ENCODE results near the gene RUFY2.
"Not testable (repeated sequence)": the region's sequence is repeated elsewhere in the genome, so short reads cannot be mapped to it uniquely, and the experiment has no call there.

The RUFY2 gene

GRCh38 chr10:68406815-68407548 is at the start of gene RUFY2:
RUFY2 (minus strand) TSS chr10:68407277; CDS start chr10:68407189, 88 bp downstream.
- DNase-seq: no peak

- not testable (repeated sequence) for DNase-seq
Observed at GRCh38 chr10:68449698-68450097, 42.6 kb upstream of the RUFY2 start.

GRCh38 chr10:68446179-68446578 is 39.1 kb upstream of the RUFY2 start:
- no peak for DNase-seq

GRCh38 chr10:68442971-68443370 is 35.9 kb upstream of the RUFY2 start:
- no peak for DNase-seq

GRCh38 chr10:68440898-68441297 is 33.8 kb upstream of the RUFY2 start:
- no peak for DNase-seq

- no peak for DNase-seq
Observed at GRCh38 chr10:68435803-68436202, 28.7 kb upstream of the RUFY2 start.

GRCh38 chr10:68434657-68435056 is 27.6 kb upstream of the RUFY2 start:
- no peak for DNase-seq

GRCh38 chr10:68428396-68429104 is 21.5 kb upstream of the RUFY2 start:
- DNase-seq: no peak

- no peak for DNase-seq
Observed at GRCh38 chr10:68424454-68425014, 17.5 kb upstream of the RUFY2 start.

GRCh38 chr10:68423522-68423921 is 16.4 kb upstream of the RUFY2 start:
- no peak for DNase-seq

GRCh38 chr10:68419376-68419775 is 12.3 kb upstream of the RUFY2 start:
- DNase-seq: no peak

GRCh38 chr10:68408898-68409518 is 1.9 kb upstream of the RUFY2 start:
- DNase-seq: no peak

GRCh38 chr10:68406111-68406814 is 814 bp downstream of the RUFY2 start:
- DNase-seq: no peak

- DNase-seq: no peak
Observed at GRCh38 chr10:68403701-68404100, 3.4 kb downstream of the RUFY2 start.

- no peak for DNase-seq
Observed at GRCh38 chr10:68402276-68402675, 4.8 kb downstream of the RUFY2 start.

GRCh38 chr10:68397005-68397404 is 10.1 kb downstream of the RUFY2 start:
- no peak for DNase-seq

GRCh38 chr10:68385740-68386139 is 21.3 kb downstream of the RUFY2 start:
- no peak for DNase-seq

- DNase-seq: no peak
Observed at GRCh38 chr10:68371604-68372003, 35.5 kb downstream of the RUFY2 start.

GRCh38 chr10:68367121-68367520 is 40.0 kb downstream of the RUFY2 start:
- DNase-seq: no peak

- no peak for DNase-seq
Observed at GRCh38 chr10:68366600-68366999, 40.5 kb downstream of the RUFY2 start.

- no peak for DNase-seq
Observed at GRCh38 chr10:68365611-68366010, 41.5 kb downstream of the RUFY2 start.

GRCh38 chr10:68364101-68364886 is 42.8 kb downstream of the RUFY2 start:
- no peak for DNase-seq
